Fibroblast of the aortic adventitia (primary cell): ENCODE data around the gene EBP. TPM values are rescaled to one million over a fixed set of nuclear protein-coding genes. Genes with fewer than 3 reads are reported as not detected.

ENCODE experiments used
- DNase-seq: peaks from one replicate; pipeline ENCODE4 v3.0.0-alpha.2; 2010; ENCODE audit warnings: low read depth
- H3K4me3 ChIP-seq: 2 replicates; pipeline ENCODE4 v1.5.1; 2011; ENCODE audit warnings: low read depth, mild to moderate bottlenecking, control low read depth, low read length, moderate library complexity
- CTCF ChIP-seq: IDR thresholded peaks from 2 replicates; pipeline ENCODE4 v1.5.1; 2011; ENCODE audit warnings: mild to moderate bottlenecking, low read length, control low read depth, inconsistent platforms; ENCODE audit not compliant: insufficient read depth
- total RNA-seq: library from RNA; depleted of rRNA; stranded (reverse); fragments of >200 nt; gene quantifications from 2 replicates; pipeline ENCODE4 v1.2.3, GENCODE V29; 2012; ENCODE audit warnings: low replicate concordance

The EBP gene
- total RNA-seq, 1 donor: 49.2 TPM

GRCh38 chrX:48512371-48512935 is 9.2 kb upstream of the EBP start:
- TF ChIP-seq CTCF: no peak
- DNase-seq: no peak
- no peak overlapping the region for H3K4me3 ChIP-seq

- DNase-seq: no peak
- TF ChIP-seq CTCF: no peak
- H3K4me3 ChIP-seq: no peak overlapping the region
Measured at GRCh38 chrX:48513670-48514069, 7.9 kb upstream of the EBP start.

GRCh38 chrX:48514126-48514806 is 7.3 kb upstream of the EBP start:
- no peak overlapping the region for H3K4me3 ChIP-seq
- DNase-seq: no peak
- no peak for TF ChIP-seq CTCF

DNA sequence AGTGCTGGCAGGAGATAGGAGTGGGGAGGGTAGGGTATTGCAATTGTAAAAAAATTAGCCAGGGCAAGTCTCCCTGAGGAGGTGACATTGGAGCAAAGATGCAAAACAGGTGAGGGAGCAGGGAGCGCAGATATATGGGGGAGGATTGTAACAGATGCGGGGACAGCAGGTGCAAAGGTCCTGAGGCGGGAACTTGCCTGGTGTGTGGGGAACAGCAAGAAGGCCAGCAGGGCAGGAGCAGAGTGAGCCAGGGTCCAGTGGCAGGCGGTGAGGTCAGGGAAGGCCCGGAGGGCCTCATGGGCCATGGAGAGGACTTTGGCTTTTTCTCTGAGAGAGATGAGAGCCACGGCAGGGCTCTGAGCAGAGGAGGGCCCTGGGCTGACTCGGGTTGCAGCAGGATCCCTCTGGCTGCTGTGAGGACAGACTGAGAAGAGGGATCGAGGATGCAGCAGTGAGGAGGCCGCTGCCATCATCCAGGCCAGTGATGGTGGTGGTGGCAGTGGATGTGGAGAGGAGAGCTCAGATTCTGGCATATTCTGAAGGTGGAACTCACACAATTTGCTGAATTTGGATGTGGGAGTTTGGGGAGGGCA is 6.6 kb upstream of the EBP start:
- no peak for DNase-seq
- TF ChIP-seq CTCF: no peak
- H3K4me3 ChIP-seq: no peak overlapping the region

GRCh38 chrX:48515842-48516241 is 5.8 kb upstream of the EBP start:
- TF ChIP-seq CTCF: no peak
- H3K4me3 ChIP-seq: no peak overlapping the region
- DNase-seq: no peak

GRCh38 chrX:48516285-48516684 is 5.3 kb upstream of the EBP start:
- no peak for DNase-seq
- H3K4me3 ChIP-seq: no peak overlapping the region
- TF ChIP-seq CTCF: no peak
